K562 (cell line): Measurements from ENCODE around the gene MGAT1. TPM values are rescaled to one million over a fixed set of nuclear protein-coding genes. Genes with fewer than 3 reads are reported as not detected.

Experiments used
- ARID3B ChIP-seq: fragments of 250-450 bp; sonication (Bioruptor Pico); IDR thresholded peaks from 2 replicates; pipeline ENCODE4 v1.4.0; 2020; ENCODE audit warnings: borderline replicate concordance
- CREB3L1 ChIP-seq: fragments of 450-650 bp; IDR thresholded peaks from 2 replicates; pipeline ENCODE4 v1.6.1; 2014; ENCODE audit warnings: low read depth, mild to moderate bottlenecking, moderate library complexity, borderline replicate concordance
- DDX20 ChIP-seq: fragments of 450-650 bp; IDR thresholded peaks from 2 replicates; pipeline ENCODE4 v1.6.1; 2016; ENCODE audit warnings: missing genetic modification characterization, low read depth, mild to moderate bottlenecking, missing compliant biosample characterization, moderate library complexity
- KAT8 ChIP-seq: fragments of 450-650 bp; IDR thresholded peaks from 2 replicates; pipeline ENCODE4 v1.6.1; 2016; ENCODE audit warnings: low read depth, mild to moderate bottlenecking
- MAFK ChIP-seq: IDR thresholded peaks from 2 replicates; pipeline ENCODE4 v1.6.1; 2011; ENCODE audit warnings: low read length, improper control_type of control experiment
- MED1 ChIP-seq: sonication (generic); formaldehyde crosslinking; IDR thresholded peaks from 2 replicates; pipeline ENCODE4 v1.8.1; 2023; ENCODE audit warnings: missing genetic modification reagents, borderline replicate concordance
- SUPT5H ChIP-seq: fragments of 450-650 bp; IDR thresholded peaks from 2 replicates; pipeline ENCODE4 v1.6.1; 2016
- TBP ChIP-seq: optimal IDR thresholded peaks from 2 replicates; pipeline ENCODE3; 2011; ENCODE audit warnings: low read depth, low read length, improper control_type of control experiment
- TOE1 ChIP-seq, 2 experiments: fragments of 450-650 bp in 1 of 2; sonication (generic) in 1 of 2; formaldehyde crosslinking in 1 of 2; IDR thresholded peaks; 2 replicates each; pipeline versions ENCODE4 v1.7.1 to v1.8.0; 2016 to 2022; ENCODE audit warnings: borderline replicate concordance in 2 of 2, mild to moderate bottlenecking in 2 of 2, antibody characterized with exemption in 1 of 2, inconsistent platforms in 1 of 2, low read depth in 1 of 2, missing genetic modification reagents in 1 of 2, moderate library complexity in 1 of 2
- ZFX ChIP-seq: sonication (generic); formaldehyde crosslinking; IDR thresholded peaks from 2 replicates; pipeline ENCODE4 v1.8.0; 2022; ENCODE audit warnings: mild to moderate bottlenecking, missing genetic modification reagents, moderate library complexity
- ZHX1 ChIP-seq: fragments of 150-350 bp; conservative IDR thresholded peaks from 2 replicates; pipeline ENCODE4 v1.6.1; 2014; ENCODE audit warnings: low read length
- ZNF253 ChIP-seq: fragments of 250-450 bp; sonication (Bioruptor Pico); conservative IDR thresholded peaks from 2 replicates; pipeline ENCODE4 v1.6.1; 2021; ENCODE audit warnings: mild to moderate bottlenecking
- ZNF592 ChIP-seq: fragments of 450-650 bp; IDR thresholded peaks from 2 replicates; pipeline ENCODE4 v1.6.1; 2017; ENCODE audit warnings: antibody characterized with exemption, mild to moderate bottlenecking
- polyA plus RNA-seq, 8 experiments: library from polyadenylated mRNA; depleted of rRNA in 4 of 8; stranded (reverse) in 5 of 8; unstranded in 3 of 8; fragments of >200 nt; fragmentation: Nextera tagmentation in 2 of 8; fragmentation: Illumina TruSeq in 1 of 8; extraction: Ambion mirVana in 2 of 8; extraction: Trizol in 1 of 8; gene quantifications; 2 replicates each; pipeline versions ENCODE4 v1.2.1 to v1.2.3, GENCODE V29; 2011 to 2014; ENCODE audit warnings: inconsistent platforms in 1 of 8, missing spikeins in 1 of 8
- total RNA-seq, 7 experiments: library from RNA; depleted of rRNA in 6 of 7; stranded (reverse); fragments of >200 nt in 6 of 7; fragmentation: Illumina TruSeq in 2 of 7; extraction: Trizol in 2 of 7; gene quantifications; 2 replicates each; pipeline versions ENCODE4 v1.2.1 to v1.2.3, GENCODE V29; 2011 to 2021; ENCODE audit warnings: low replicate concordance in 1 of 7

The MGAT1 gene
- total and polyA plus RNA-seq, 9 of the 15 experiments (the other 6 are each of a cell fraction or from before 2014, with no cell fraction given): 3.9 to 82.7 (median 44.5) TPM

- TF ChIP-seq KAT8 (no peak), SUPT5H (peak; percentile 78), MED1 (CRISPR knock-in tag) (no peak), DDX20 (tag) (no peak), MAFK (no peak), ZFX (peak; percentile 3; the same call in 1 of the 2 replicates), ZNF592 (no peak), CREB3L1 (peak; percentile 86), ZHX1 (no peak), TBP (peak; percentile 83), ARID3B (CRISPR knock-in tag) (no peak), TOE1 (IDR thresholded peaks at IDR 0.05; ENCODE audit: borderline replicate concordance) (no peak), TOE1 (CRISPR knock-in tag; IDR thresholded peaks at IDR 0.05; ENCODE audit: borderline replicate concordance, low read depth) (0 out of 2 replicates have a peak, but pooled peaks have one; percentile 74), ZNF253 (no peak)
These were observed at the start of gene MGAT1 (continued) for GRCh38 chr5:180802325-180803180.
